PC-3 (cell line): ENCODE data around the gene DNAH9. TPM values are rescaled to one million over a fixed set of nuclear protein-coding genes. Genes with fewer than 3 reads are reported as not detected.

Experiments used
- ATAC-seq: fragments of 200-7000 bp; cut with Tn5 transposase; 2 replicates; pipeline ENCODE4 v1.9.1; 2020; ENCODE audit warnings: mild to moderate bottlenecking, moderate library complexity
- BruUV-seq: library from RNA; stranded (reverse); fragments of 400-500 nt; replicated peaks from 2 replicates; lab custom pipeline; 2021; lab: Mats Ljungman, UMichigan
- CTCF ChIA-PET: fragments of 300-600 bp; sonication (Branson Sonifier 250); formaldehyde crosslinking; loops from one replicate; lab custom pipeline; 2022; ENCODE audit warnings: antibody characterized with exemption; lab: Charles Lee
- POLR2A ChIA-PET: fragments of 300-600 bp; sonication (Branson Sonifier 250); formaldehyde crosslinking; loops from one replicate; lab custom pipeline; 2022; ENCODE audit warnings: antibody characterized with exemption; ENCODE audit not compliant: unreplicated experiment; lab: Charles Lee
- DNase-seq: peaks from one replicate; pipeline ENCODE4 v3.0.0-alpha.2; 2015
- H2AFZ ChIP-seq: fragments of 300-600 bp; sonication (generic); 2 replicates; pipeline ENCODE4 v1.6.0; 2016; ENCODE audit warnings: antibody characterized with exemption, low read length
- H3F3A ChIP-seq: fragments of 300-600 bp; sonication (generic); one replicate; pipeline ENCODE4 v1.6.0; 2017; ENCODE audit warnings: antibody characterized with exemption, low read length, control low read depth, mild to moderate bottlenecking; ENCODE audit not compliant: unreplicated experiment
- H3K27ac ChIP-seq: fragments of 300-600 bp; sonication (generic); 2 replicates; pipeline ENCODE4 v1.5.1; 2016; ENCODE audit warnings: mild to moderate bottlenecking, low read length
- H3K27me3 ChIP-seq: fragments of 300-600 bp; sonication (generic); 2 replicates; pipeline ENCODE4 v1.6.1; 2016; ENCODE audit warnings: low read length, mixed read lengths
- H3K36me3 ChIP-seq: fragments of 300-600 bp; sonication (generic); 2 replicates; pipeline ENCODE4 v1.6.1; 2016; ENCODE audit warnings: low read depth, mixed run types, low read length, mixed read lengths
- H3K4me1 ChIP-seq: fragments of 300-600 bp; sonication (generic); 2 replicates; pipeline ENCODE4 v1.5.1; 2016; ENCODE audit warnings: low read length; ENCODE audit not compliant: insufficient read depth
- H3K4me2 ChIP-seq: fragments of 300-600 bp; sonication (generic); 2 replicates; pipeline ENCODE4 v1.6.0; 2016; ENCODE audit warnings: low read length
- H3K4me3 ChIP-seq: fragments of 300-600 bp; sonication (generic); 2 replicates; pipeline ENCODE4 v1.5.1; 2016; ENCODE audit warnings: mild to moderate bottlenecking, low read length, mixed read lengths
- H3K79me2 ChIP-seq: fragments of 300-600 bp; sonication (generic); 2 replicates; pipeline ENCODE4 v1.6.1; 2017; ENCODE audit warnings: low read length, mixed read lengths
- H3K9ac ChIP-seq: fragments of 300-600 bp; sonication (generic); 2 replicates; pipeline ENCODE4 v1.6.0; 2016; ENCODE audit warnings: mild to moderate bottlenecking, low read length
- H3K9me2 ChIP-seq: fragments of 300-600 bp; sonication (generic); replicated peaks from 2 replicates; pipeline ENCODE4 v1.6.1; 2016; ENCODE audit warnings: mixed run types, low read length, mixed read lengths
- H3K9me3 ChIP-seq: fragments of 300-600 bp; sonication (generic); 2 replicates; pipeline ENCODE4 v1.6.1; 2016; ENCODE audit warnings: low read length, mixed read lengths
- H4K20me1 ChIP-seq: fragments of 300-600 bp; sonication (generic); 2 replicates; pipeline ENCODE4 v1.6.1; 2016; ENCODE audit warnings: low read length, mixed read lengths
- EZH2 ChIP-seq: fragments of 300-600 bp; sonication (generic); IDR thresholded peaks from one replicate; pipeline ENCODE4 v1.6.1; 2017; ENCODE audit warnings: antibody characterized with exemption, mild to moderate bottlenecking, low read length; ENCODE audit not compliant: unreplicated experiment
- EZH2phosphoT487 ChIP-seq: fragments of 300-600 bp; sonication (generic); IDR thresholded peaks from 2 replicates; pipeline ENCODE4 v1.6.1; 2018; ENCODE audit warnings: mild to moderate bottlenecking, antibody characterized with exemption, low read length, borderline replicate concordance
- intact Hi-C: fragments of 100-400 bp; cut with micrococcal nuclease; formaldehyde crosslinking; loops from 2 replicates; pipeline ENCODE4 v1.9.0; 2023
- total RNA-seq: library from RNA; depleted of rRNA; stranded (reverse); fragments of >200 nt; gene quantifications from 2 replicates; pipeline ENCODE4 v1.2.3, GENCODE V29; 2014
- TF ChIP-seq, protein P1 (sequence below): fragments of 300-600 bp; sonication (generic); conservative IDR thresholded peaks from 2 replicates; pipeline ENCODE4 v1.5.1; 2017; ENCODE audit warnings: antibody characterized with exemption, low read depth, mild to moderate bottlenecking, low read length

DNAH9 gene
- total RNA-seq, 1 experiment from 2014 or later, result 0.11 TPM

DNA sequence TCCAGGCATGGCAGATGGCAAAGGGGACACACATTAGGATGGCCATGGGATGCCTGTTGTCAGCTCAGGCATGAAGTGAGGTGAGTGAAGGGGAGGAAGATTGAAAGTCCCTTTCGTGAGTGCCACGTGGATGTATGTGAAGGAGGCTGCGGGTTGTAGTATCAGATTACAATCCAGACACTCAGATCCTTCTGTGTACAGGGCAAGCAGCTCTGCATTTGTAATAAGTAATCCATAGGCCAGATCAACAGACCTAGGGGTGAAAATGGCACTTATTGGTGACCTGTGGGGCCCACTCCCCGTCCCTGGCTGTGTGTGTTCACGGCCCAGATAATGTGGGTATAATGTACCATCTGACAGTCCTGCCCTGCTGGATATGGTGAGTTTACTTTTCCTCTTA is 159.5 kb downstream of the DNAH9 start:
- BruUV-seq, result no TSS peak
- ATAC-seq (no peak), DNase-seq (no peak)
- H3K36me3 ChIP-seq, result no peaks in the 10 kb centered on the region
- H3K27me3 ChIP-seq, result no peaks in the 10 kb centered on the region
- no peaks in the 10 kb centered on the region for H3K9me2 ChIP-seq
- CTCF ChIA-PET, result no interaction called here
- H3K4me3 ChIP-seq, result no peak overlapping the region
- TF ChIP-seq, protein P1, sequence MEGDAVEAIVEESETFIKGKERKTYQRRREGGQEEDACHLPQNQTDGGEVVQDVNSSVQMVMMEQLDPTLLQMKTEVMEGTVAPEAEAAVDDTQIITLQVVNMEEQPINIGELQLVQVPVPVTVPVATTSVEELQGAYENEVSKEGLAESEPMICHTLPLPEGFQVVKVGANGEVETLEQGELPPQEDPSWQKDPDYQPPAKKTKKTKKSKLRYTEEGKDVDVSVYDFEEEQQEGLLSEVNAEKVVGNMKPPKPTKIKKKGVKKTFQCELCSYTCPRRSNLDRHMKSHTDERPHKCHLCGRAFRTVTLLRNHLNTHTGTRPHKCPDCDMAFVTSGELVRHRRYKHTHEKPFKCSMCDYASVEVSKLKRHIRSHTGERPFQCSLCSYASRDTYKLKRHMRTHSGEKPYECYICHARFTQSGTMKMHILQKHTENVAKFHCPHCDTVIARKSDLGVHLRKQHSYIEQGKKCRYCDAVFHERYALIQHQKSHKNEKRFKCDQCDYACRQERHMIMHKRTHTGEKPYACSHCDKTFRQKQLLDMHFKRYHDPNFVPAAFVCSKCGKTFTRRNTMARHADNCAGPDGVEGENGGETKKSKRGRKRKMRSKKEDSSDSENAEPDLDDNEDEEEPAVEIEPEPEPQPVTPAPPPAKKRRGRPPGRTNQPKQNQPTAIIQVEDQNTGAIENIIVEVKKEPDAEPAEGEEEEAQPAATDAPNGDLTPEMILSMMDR, result no peak
- TF ChIP-seq EZH2phosphoT487 (no peak), EZH2 (no peak)
- POLR2A ChIA-PET, result no interaction called here
- intact Hi-C loops, result no loop called here
- H3K4me1 ChIP-seq, result no peaks in the 10 kb centered on the region
- H4K20me1 ChIP-seq, result no peaks in the 10 kb centered on the region
- H3K79me2 ChIP-seq, result no peaks in the 10 kb centered on the region
- H3K9me3 ChIP-seq, result no peaks in the 10 kb centered on the region
- no peak overlapping the region for H3K9ac ChIP-seq
- no peak overlapping the region for H2AFZ ChIP-seq
- H3K4me2 ChIP-seq, result no peak overlapping the region
- H3F3A ChIP-seq, result no peaks in the 10 kb centered on the region
- no peak overlapping the region for H3K27ac ChIP-seq

DNA sequence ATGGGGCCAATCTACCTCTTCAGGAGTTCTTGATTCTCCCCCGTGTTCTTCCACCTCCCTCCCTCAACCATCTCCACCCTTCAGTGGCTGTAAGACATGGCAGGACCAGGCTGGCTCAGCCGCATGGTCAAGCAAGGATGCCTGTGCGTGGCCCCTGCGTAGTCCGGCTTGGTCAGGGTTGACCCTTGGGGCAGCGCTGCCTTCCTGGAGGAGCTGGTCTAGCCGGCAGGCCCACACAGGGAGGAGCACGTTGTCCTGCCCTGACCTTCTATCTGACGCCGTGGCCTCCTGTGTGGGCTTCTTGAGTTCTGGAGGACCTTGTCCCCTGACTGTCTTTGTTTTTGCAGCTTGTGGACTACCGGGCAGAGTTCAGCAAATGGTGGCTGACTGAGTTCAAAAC is 169.8 kb downstream of the DNAH9 start:
- no peaks in the 10 kb centered on the region for H3K4me1 ChIP-seq
- H2AFZ ChIP-seq, result no peak overlapping the region
- no peaks in the 10 kb centered on the region for H3K9me2 ChIP-seq
- intact Hi-C loops, result no loop called here
- no peaks in the 10 kb centered on the region for H3K79me2 ChIP-seq
- CTCF ChIA-PET, result no interaction called here
- H3K9ac ChIP-seq, result no peak overlapping the region
- H3K4me3 ChIP-seq, result no peak overlapping the region
- ATAC-seq (no peak), DNase-seq (no peak)
- H3K36me3 ChIP-seq, result no peaks in the 10 kb centered on the region
- no peaks in the 10 kb centered on the region for H3K27me3 ChIP-seq
- BruUV-seq, result no TSS peak
- H3F3A ChIP-seq, result no peaks in the 10 kb centered on the region
- POLR2A ChIA-PET, result no interaction called here
- no peaks in the 10 kb centered on the region for H3K9me3 ChIP-seq
- no peaks in the 10 kb centered on the region for H4K20me1 ChIP-seq
- H3K4me2 ChIP-seq, result no peak overlapping the region
- no peak for TF ChIP-seq EZH2phosphoT487
- TF ChIP-seq, protein P1, result no peak
- TF ChIP-seq EZH2, result no peak
- no peak overlapping the region for H3K27ac ChIP-seq

DNA sequence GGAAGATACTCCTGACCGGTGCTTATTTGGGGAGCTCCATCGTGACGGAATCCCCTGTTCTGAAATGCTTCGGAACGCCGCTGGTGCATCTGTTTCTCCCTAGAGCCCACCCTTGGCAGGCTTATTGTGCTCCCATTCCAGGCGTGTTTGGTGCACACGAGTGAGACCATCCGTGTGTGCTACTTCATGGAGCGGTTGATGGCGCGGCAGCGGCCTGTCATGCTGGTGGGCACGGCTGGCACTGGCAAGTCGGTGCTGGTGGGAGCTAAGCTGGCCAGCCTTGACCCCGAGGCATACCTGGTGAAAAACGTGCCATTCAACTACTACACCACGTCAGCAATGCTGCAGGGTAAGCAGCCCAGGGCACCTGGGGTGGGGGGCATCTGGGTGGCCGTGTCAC is 170.7 kb downstream of the DNAH9 start:
- no peaks in the 10 kb centered on the region for H3K79me2 ChIP-seq
- no peaks in the 10 kb centered on the region for H3K27me3 ChIP-seq
- no peak overlapping the region for H2AFZ ChIP-seq
- ATAC-seq, result no peak
- no peaks in the 10 kb centered on the region for H4K20me1 ChIP-seq
- intact Hi-C loops, result no loop called here
- TF ChIP-seq EZH2phosphoT487 (no peak), EZH2 (no peak)
- TF ChIP-seq, protein P1, result no peak
- H3K4me3 ChIP-seq, result no peak overlapping the region
- no peaks in the 10 kb centered on the region for H3F3A ChIP-seq
- H3K27ac ChIP-seq, result no peak overlapping the region
- no peak overlapping the region for H3K4me2 ChIP-seq
- ChIA-PET POLR2A (no interaction called here), CTCF (no interaction called here)
- H3K9me2 ChIP-seq, result no peaks in the 10 kb centered on the region
- no TSS peak for BruUV-seq
- no peaks in the 10 kb centered on the region for H3K9me3 ChIP-seq
- H3K4me1 ChIP-seq, result no peaks in the 10 kb centered on the region
- no peak for DNase-seq
- H3K9ac ChIP-seq, result no peak overlapping the region
- H3K36me3 ChIP-seq, result no peaks in the 10 kb centered on the region
